Measurements from ENCODE around the gene CELF1. TPM values are rescaled to one million over a fixed set of nuclear protein-coding genes. Genes with fewer than 3 reads are reported as not detected.

The CELF1 gene
- total and polyA plus RNA-seq, 12 donors: 24.4 to 97.0 (median 85.5) TPM

DNA sequence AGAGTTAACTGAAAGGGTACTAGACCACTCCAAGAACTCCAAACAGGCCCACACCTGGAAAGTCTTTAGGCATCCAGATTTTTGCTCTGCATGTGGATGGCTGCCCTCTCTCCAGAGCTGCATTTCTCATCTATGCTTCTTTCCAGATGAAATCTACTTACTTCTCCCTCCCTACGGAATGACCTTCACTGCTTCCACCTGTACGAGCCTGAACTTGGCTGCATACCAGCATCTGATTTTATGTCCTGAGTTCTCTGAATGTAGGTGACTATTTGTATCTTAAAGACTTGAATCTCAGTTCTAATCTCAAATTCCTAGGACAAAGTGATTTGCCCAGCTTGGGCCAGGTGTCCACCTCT is 13.3 kb downstream of the CELF1 start:
- H3K9me3 ChIP-seq: no peaks in the 10 kb centered on the region
- H3K36me3 ChIP-seq: peaks cover 0 to 17% (median 0%) of the 10 kb centered on the region in 9 donors
- intact Hi-C loops (cut with DNase I): loop anchor here in 3 of 10 donors (5.0 to 10.0 kb wide), 3 partner anchors 37 to 55 kb away; no protein-coding TSS in a partner anchor
- no peaks in the 10 kb centered on the region for H3K27me3 ChIP-seq
- TF ChIP-seq CTCF (IDR thresholded peaks at IDR 0.05): no peak
- 18 to 37% methylated on average over 2 of the region's 2 CpGs for WGBS, 2 donors
- DNase-seq (no peak), ATAC-seq (no peak)
- no peak overlapping the region for H3K4me3 ChIP-seq
- peaks cover 12 to 91% (median 74%) of the 10 kb centered on the region in 9 donors for H3K4me1 ChIP-seq
- peak overlapping the region in 7 of 10 donors; percentile 2 to 64 (median 26) for H3K27ac ChIP-seq

DNA sequence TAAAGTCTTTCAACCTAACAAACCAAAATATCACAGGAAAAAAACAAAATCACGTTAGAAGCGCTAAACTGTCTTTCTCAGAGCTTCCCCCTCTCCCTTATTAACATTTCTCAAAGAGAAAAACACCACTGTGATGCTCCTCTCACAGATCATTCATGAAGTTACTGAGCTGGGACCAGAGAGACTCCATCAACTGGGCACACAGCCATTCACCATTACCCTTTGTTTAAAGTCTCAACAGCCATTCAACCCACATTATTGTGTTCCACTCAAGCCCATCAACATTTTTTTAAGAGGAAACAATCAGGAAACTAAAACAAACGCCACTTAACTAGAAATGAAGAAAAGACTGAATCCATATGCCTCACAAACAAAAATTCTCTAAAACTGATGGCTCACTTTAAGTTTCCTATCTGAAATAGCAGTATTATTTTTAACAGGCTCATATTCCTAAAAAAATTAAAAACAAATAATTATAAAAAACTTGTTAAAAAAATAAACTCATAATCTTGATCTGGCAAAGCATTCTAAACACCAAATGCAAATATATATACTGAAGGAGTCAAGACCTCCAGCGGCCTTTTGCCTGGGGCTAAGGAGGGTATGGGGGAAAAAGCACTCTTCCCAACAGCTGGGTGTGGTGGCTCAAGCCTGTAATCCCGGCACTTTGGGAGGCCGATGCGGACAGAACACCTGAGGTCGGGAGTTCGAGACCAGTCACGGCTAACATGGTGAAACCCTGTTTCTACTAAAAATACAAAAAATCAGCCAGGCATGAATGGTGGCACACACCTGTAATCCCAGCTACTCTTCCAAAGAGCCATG is 14.0 kb downstream of the CELF1 start:
- DNase-seq: no peak
- no peaks in the 10 kb centered on the region for H3K27me3 ChIP-seq
- intact Hi-C loops (cut with DNase I): loop anchor here in 3 of 10 donors (5.0 to 10.0 kb wide), 3 partner anchors 37 to 54 kb away; no protein-coding TSS in a partner anchor
- no peak overlapping the region for H3K4me3 ChIP-seq
- peak overlapping the region in 2 of 10 donors; percentile 44 to 54 for H3K27ac ChIP-seq
- 83 to 84% methylated on average over 10 of the region's 10 CpGs for WGBS, 2 donors
- H3K36me3 ChIP-seq: peaks cover 0 to 17% (median 0%) of the 10 kb centered on the region in 9 donors
- H3K4me1 ChIP-seq: peaks cover 12 to 93% (median 75%) of the 10 kb centered on the region in 9 donors
- ATAC-seq: peak in 2 of 8 donors; percentile 34 to 39
- H3K9me3 ChIP-seq: no peaks in the 10 kb centered on the region
- no peak for TF ChIP-seq CTCF (IDR thresholded peaks at IDR 0.05)

- DNase-seq: no peak
- no peaks in the 10 kb centered on the region for H3K9me3 ChIP-seq
- peaks cover 0 to 17% (median 0%) of the 10 kb centered on the region in 9 donors for H3K36me3 ChIP-seq
- H3K4me3 ChIP-seq: no peak overlapping the region
- TF ChIP-seq CTCF (IDR thresholded peaks at IDR 0.05): no peak
- no peak for ATAC-seq
- intact Hi-C loops (cut with DNase I): loop anchor here in 3 of 10 donors (5.0 to 10.0 kb wide), 3 partner anchors 35 to 52 kb away; no protein-coding TSS in a partner anchor
- WGBS, 2 donors: 79 to 84% methylated on average over 3 of the region's 3 CpGs
- no peaks in the 10 kb centered on the region for H3K27me3 ChIP-seq
- H3K27ac ChIP-seq: no peak overlapping the region
- peaks cover 15 to 96% (median 85%) of the 10 kb centered on the region in 9 donors for H3K4me1 ChIP-seq
These were observed 16.0 kb downstream of the CELF1 start for GRCh38 chr11:47536915-47537314.

DNA sequence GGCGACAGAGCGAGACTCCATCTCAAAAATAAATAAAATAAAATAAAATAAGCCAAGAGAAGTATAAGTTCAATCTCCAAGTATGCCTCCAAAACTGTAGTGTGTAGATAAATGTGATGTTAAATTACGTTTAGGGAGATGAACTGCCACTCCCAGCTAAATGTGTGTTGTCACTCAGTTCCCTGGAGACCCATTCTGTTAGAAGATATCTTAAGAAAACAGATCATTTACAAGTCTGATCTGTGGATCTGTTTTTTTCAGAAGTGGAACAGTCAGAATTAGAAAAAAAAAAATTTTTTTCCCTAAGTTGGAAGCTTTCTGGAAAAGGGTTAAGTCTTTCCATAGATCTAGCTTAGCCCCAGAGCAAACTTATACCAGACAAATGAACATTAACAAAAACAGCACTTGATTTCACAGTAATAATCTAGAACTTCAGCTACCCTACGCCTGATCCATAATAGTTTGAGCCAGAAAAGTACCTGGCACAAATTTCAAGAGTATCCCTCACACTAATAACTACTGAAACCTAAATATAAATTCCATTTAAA is 18.2 kb downstream of the CELF1 start:
- Histone ChIP-seq H3K4me1 (peaks cover 11 to 98% (median 85%) of the 10 kb centered on the region in 9 donors), H3K27me3 (no peaks in the 10 kb centered on the region), H3K36me3 (peaks cover 0 to 24% (median 0%) of the 10 kb centered on the region in 9 donors), H3K27ac (no peak overlapping the region), H3K4me3 (no peak overlapping the region), H3K9me3 (no peaks in the 10 kb centered on the region)
- TF ChIP-seq CTCF (IDR thresholded peaks at IDR 0.05): no peak
- ATAC-seq (no peak), DNase-seq (no peak)
- WGBS, 2 donors: 82 to 83% methylated on average over 4 of the region's 4 CpGs
- intact Hi-C loops (cut with DNase I): loop anchor here in 3 of 10 donors (5.0 to 10.0 kb wide), 3 partner anchors 32 to 50 kb away; no protein-coding TSS in a partner anchor
